ENCODE measurements around the gene ENTREP1.

GRCh38 chr9:69392826-69393225 is 67.8 kb downstream of the ENTREP1 start:
- TF ChIP-seq TAF1 (IDR thresholded peaks at IDR 0.05; ENCODE audit: low read depth, low read length): no peak
- no peak for TF ChIP-seq POLR2A (IDR thresholded peaks at IDR 0.05; ENCODE audit: low read depth, low read length)
- TF ChIP-seq SPI1 (IDR thresholded peaks at IDR 0.05; ENCODE audit: low read depth, low read length): no peak
- TF ChIP-seq POLR2AphosphoS5 (IDR thresholded peaks at IDR 0.05; ENCODE audit: low read depth, low read length): no peak
- TF ChIP-seq PAX5 (IDR thresholded peaks at IDR 0.05; ENCODE audit: insufficient read depth, low read length, severe bottlenecking): no peak
- no peak for TF ChIP-seq POU2F2 (IDR thresholded peaks at IDR 0.05; ENCODE audit: low read depth, low read length)
